ENCODE data around the gene TIMM44. TPM values are rescaled to one million over a fixed set of nuclear protein-coding genes. Genes with fewer than 3 reads are reported as not detected.

Gene TIMM44
- total RNA-seq, 1 donor, result 57.9 TPM

GRCh38 chr19:7981199-7981598 is 37.7 kb upstream of the TIMM44 start:
- no peak for TF ChIP-seq CTCF (IDR thresholded peaks at IDR 0.05; ENCODE audit: insufficient read depth, low read depth, low read length)
- no peak for DNase-seq (ENCODE audit: low read depth)
- no peak overlapping the region for H3K4me3 ChIP-seq (ENCODE audit: low read depth, low read length)

GRCh38 chr19:7980635-7981121 is 37.2 kb upstream of the TIMM44 start:
- DNase-seq (ENCODE audit: low read depth), result no peak
- no peak for TF ChIP-seq CTCF (IDR thresholded peaks at IDR 0.05; ENCODE audit: insufficient read depth, low read depth, low read length)
- H3K4me3 ChIP-seq (ENCODE audit: low read depth, low read length), result no peak overlapping the region

- no peak for TF ChIP-seq CTCF (IDR thresholded peaks at IDR 0.05; ENCODE audit: insufficient read depth, low read depth, low read length)
- no peak for DNase-seq (ENCODE audit: low read depth)
- no peak overlapping the region for H3K4me3 ChIP-seq (ENCODE audit: low read depth, low read length)
Observed at GRCh38 chr19:7980168-7980567, 36.7 kb upstream of the TIMM44 start.

GRCh38 chr19:7979559-7979958 is 36.1 kb upstream of the TIMM44 start:
- TF ChIP-seq CTCF (IDR thresholded peaks at IDR 0.05; ENCODE audit: insufficient read depth, low read depth, low read length), result no peak
- no peak for DNase-seq (ENCODE audit: low read depth)
- H3K4me3 ChIP-seq (ENCODE audit: low read depth, low read length), result no peak overlapping the region

- TF ChIP-seq CTCF (IDR thresholded peaks at IDR 0.05; ENCODE audit: insufficient read depth, low read depth, low read length), result no peak
- no peak overlapping the region for H3K4me3 ChIP-seq (ENCODE audit: low read depth, low read length)
- no peak for DNase-seq (ENCODE audit: low read depth)
Observed at GRCh38 chr19:7979011-7979410, 35.5 kb upstream of the TIMM44 start.

GRCh38 chr19:7978179-7978825 is 34.8 kb upstream of the TIMM44 start:
- no peak for TF ChIP-seq CTCF (IDR thresholded peaks at IDR 0.05; ENCODE audit: insufficient read depth, low read depth, low read length)
- H3K4me3 ChIP-seq (ENCODE audit: low read depth, low read length), result no peak overlapping the region
- DNase-seq (ENCODE audit: low read depth), result no peak

GRCh38 chr19:7977723-7978040 is 34.2 kb upstream of the TIMM44 start:
- H3K4me3 ChIP-seq (ENCODE audit: low read depth, low read length), result no peak overlapping the region
- no peak for TF ChIP-seq CTCF (IDR thresholded peaks at IDR 0.05; ENCODE audit: insufficient read depth, low read depth, low read length)

More at GRCh38 chr19:7977723-7978040, 34.2 kb upstream of the TIMM44 start:
- no peak for DNase-seq (ENCODE audit: low read depth)
